Endothelial cell (in vitro differentiated cells): ENCODE measurements around the gene RUNX2. TPM values are rescaled to one million over a fixed set of nuclear protein-coding genes. Genes with fewer than 3 reads are reported as not detected.

Experiments used
- DNase-seq: peaks from one replicate; pipeline ENCODE4 v3.0.0; 2021; ENCODE audit warnings: low spot score
- H3K27ac Mint-ChIP-seq: one replicate; pipeline ENCODE4 v1.8.0; 2021; ENCODE audit warnings: mixed read lengths, inconsistent platforms; ENCODE audit not compliant: unreplicated experiment
- H3K27me3 Mint-ChIP-seq: one replicate; pipeline ENCODE4 v1.8.0; 2021; ENCODE audit warnings: mild to moderate bottlenecking, moderate library complexity, mixed read lengths, inconsistent platforms; ENCODE audit not compliant: unreplicated experiment
- H3K36me3 Mint-ChIP-seq: one replicate; pipeline ENCODE4 v1.8.0; 2021; ENCODE audit warnings: mild to moderate bottlenecking, low read depth, mixed read lengths, inconsistent platforms; ENCODE audit not compliant: unreplicated experiment
- H3K4me1 Mint-ChIP-seq: one replicate; pipeline ENCODE4 v1.8.0; 2021; ENCODE audit warnings: mild to moderate bottlenecking, mixed read lengths, inconsistent platforms; ENCODE audit not compliant: unreplicated experiment
- H3K4me3 Mint-ChIP-seq: one replicate; pipeline ENCODE4 v1.8.0; 2021; ENCODE audit warnings: mild to moderate bottlenecking, mixed read lengths, inconsistent platforms; ENCODE audit not compliant: unreplicated experiment
- H3K9me3 Mint-ChIP-seq: one replicate; pipeline ENCODE4 v1.8.0; 2021; ENCODE audit warnings: mixed read lengths, inconsistent platforms; ENCODE audit not compliant: unreplicated experiment
- total RNA-seq: library from RNA; stranded (reverse); fragmentation: NEBNext Ultra II Directional; extraction: Animal tissue kit (Norgen Biotek cat#: 25700); gene quantifications from one replicate; pipeline ENCODE4 v1.2.1, GENCODE V29; 2021; ENCODE audit not compliant: unreplicated experiment
- TF ChIP-seq, protein P1 (sequence below): fragments of 200-600 bp; sonication (generic); IDR thresholded peaks from one replicate; pipeline ENCODE4 v1.5.0; 2021; ENCODE audit warnings: antibody characterized with exemption; ENCODE audit not compliant: unreplicated experiment

RUNX2 gene
- total RNA-seq, 1 donor from 2014 or later: 1.8 TPM

DNA sequence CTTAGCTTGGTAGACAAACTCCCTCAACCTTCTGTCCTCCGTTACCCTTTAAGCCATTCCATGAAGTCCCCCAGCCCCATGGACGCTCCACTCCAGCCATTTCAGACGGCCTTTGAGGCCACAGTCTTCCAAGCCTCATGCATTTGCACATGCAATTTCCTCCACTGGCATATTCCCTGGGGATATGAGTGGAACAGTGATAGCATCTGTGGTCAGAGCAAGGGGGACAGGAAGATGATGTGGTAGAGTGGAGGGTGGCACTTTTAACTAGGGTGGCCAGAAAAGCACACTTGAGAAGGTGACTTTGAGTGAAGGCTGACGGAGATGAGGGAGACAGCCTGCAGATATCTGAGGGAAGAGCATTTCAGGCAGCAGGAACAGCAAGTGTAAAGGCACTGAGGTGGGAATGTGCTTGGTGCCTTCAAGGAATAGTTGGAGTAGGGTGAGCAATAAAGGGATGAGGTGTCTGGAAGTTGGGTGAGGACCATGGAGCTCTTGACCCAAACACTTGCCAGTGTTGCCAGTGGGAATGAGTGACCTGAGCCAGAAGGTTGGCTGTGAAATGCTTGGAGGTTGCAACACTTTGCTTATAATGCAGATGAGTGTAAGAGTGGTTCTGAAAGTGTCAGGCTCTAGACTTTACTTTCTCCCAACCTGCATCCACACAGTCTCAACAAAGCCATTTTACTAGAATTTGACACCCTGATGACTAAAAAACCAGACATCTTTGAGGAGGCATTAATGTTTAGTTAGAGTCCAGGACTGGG, 325.2 kb downstream of the RUNX2 start:
- H3K4me3 Mint-ChIP-seq: no peak overlapping the region

DNA sequence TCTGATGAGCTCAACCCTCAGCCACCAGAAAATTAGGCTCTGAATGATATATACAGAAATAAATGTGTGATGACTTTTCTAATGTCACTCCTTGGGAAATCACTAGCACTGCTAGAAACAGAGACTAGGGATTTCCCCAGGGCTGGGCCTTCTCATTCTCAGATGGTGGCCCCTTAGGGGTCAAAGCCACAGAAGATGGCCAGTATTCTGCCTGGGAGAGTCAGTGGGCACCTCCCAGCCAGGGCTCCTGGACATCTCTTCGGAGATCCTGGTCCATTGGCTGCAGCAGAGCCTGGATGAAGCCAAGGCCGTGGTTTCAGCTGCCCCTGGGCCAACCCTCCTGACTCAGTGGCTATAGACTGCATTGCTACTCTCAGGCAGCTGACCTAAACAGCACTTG, 326.5 kb downstream of the RUNX2 start:
- no peak overlapping the region for H3K4me3 Mint-ChIP-seq
- H3K27ac Mint-ChIP-seq: no peak overlapping the region
- no peaks in the 10 kb centered on the region for H3K9me3 Mint-ChIP-seq
- peaks cover 3% of the 10 kb centered on the region for H3K27me3 Mint-ChIP-seq
- no peak for DNase-seq
- TF ChIP-seq, protein P1, sequence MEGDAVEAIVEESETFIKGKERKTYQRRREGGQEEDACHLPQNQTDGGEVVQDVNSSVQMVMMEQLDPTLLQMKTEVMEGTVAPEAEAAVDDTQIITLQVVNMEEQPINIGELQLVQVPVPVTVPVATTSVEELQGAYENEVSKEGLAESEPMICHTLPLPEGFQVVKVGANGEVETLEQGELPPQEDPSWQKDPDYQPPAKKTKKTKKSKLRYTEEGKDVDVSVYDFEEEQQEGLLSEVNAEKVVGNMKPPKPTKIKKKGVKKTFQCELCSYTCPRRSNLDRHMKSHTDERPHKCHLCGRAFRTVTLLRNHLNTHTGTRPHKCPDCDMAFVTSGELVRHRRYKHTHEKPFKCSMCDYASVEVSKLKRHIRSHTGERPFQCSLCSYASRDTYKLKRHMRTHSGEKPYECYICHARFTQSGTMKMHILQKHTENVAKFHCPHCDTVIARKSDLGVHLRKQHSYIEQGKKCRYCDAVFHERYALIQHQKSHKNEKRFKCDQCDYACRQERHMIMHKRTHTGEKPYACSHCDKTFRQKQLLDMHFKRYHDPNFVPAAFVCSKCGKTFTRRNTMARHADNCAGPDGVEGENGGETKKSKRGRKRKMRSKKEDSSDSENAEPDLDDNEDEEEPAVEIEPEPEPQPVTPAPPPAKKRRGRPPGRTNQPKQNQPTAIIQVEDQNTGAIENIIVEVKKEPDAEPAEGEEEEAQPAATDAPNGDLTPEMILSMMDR: no peak
- H3K36me3 Mint-ChIP-seq: no peaks in the 10 kb centered on the region
- no peaks in the 10 kb centered on the region for H3K4me1 Mint-ChIP-seq

More for the DNA sequence above, 325.2 kb downstream of the RUNX2 start:
- Mint-ChIP-seq H3K36me3 (no peaks in the 10 kb centered on the region), H3K9me3 (no peaks in the 10 kb centered on the region), H3K27me3 (peaks cover 5% of the 10 kb centered on the region), H3K27ac (no peak overlapping the region), H3K4me1 (no peaks in the 10 kb centered on the region)
- TF ChIP-seq, protein P1: no peak
- no peak for DNase-seq

DNA sequence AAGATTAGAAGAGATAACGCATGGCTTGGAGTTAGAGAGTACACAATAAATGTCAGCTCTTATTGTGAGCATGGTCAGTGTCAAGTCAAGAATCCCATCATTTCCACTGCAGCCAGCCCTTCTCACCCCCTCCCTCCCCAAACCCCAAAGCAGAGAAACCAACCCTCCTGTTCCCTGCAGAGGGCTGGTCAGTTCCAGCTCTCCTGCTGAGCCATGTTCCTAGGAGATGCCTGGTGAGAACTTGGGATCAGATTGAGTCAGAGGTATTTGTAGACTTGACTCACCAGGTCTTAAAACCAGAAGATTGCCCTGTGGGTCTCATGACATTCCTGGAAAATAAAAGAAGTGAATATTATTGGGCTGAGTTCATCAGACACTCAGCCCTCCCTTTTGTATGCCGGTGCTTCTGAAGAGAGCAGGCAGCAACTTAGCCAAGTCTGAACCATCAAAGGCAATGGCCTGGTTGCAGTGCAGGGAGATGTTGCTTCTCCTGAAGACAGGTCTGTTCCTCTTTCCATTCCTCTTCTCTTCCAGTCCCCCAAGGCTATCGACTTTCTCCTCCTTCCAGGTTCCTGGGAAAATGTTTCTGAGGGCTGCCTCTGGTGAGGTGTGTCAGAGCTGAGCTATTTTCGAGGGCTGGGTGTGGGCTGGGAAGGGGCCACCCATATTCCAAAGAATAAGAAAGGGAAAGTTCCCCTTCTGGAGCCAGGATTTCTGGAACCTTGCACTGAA, 327.8 kb downstream of the RUNX2 start:
- Mint-ChIP-seq H3K27ac (no peak overlapping the region), H3K4me3 (no peak overlapping the region), H3K9me3 (no peaks in the 10 kb centered on the region), H3K27me3 (peaks cover 3% of the 10 kb centered on the region), H3K4me1 (no peaks in the 10 kb centered on the region), H3K36me3 (no peaks in the 10 kb centered on the region)
- TF ChIP-seq, protein P1: no peak
- DNase-seq: no peak

DNA sequence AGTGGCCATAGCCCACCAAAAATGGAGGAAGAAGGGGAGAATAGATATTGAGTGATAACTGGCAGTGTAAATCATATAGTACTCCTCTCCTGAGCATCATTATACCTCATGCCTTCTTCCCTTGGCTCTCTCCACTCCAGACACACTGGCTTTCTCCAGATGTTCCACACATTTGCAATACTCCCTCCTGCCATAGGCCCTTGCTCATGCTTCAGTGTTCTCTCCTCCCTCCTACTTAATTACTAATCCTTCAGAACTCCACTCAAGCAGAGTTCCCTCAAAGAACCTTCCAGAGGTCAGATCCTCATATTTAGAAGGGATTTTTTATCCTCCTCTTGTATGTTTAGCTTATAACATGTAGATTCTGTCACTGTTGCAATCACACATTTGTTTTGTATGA, 329.1 kb downstream of the RUNX2 start:
- TF ChIP-seq, protein P1: no peak
- H3K27me3 Mint-ChIP-seq: peaks cover 8% of the 10 kb centered on the region
- DNase-seq: no peak
- H3K9me3 Mint-ChIP-seq: no peaks in the 10 kb centered on the region
- H3K27ac Mint-ChIP-seq: no peak overlapping the region
- H3K4me1 Mint-ChIP-seq: no peaks in the 10 kb centered on the region
- no peak overlapping the region for H3K4me3 Mint-ChIP-seq
- no peaks in the 10 kb centered on the region for H3K36me3 Mint-ChIP-seq

DNA sequence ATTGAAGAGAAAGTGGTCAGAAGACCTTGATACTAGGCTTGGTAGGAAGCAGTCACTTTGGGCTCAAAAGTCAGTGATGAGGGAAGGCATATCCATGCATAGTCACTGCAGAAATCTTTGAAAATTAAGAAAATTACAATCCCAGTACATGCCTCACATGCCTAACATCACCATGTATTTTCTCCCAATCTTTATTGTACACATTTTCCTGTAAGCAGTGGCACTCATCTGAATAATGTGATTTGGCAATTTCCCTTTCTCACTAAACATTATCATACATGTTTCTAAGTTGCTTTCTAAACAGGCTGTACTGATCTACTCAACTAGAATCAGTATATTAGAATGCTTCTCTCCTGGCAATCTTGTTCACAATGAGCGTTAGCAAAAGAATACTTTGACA, 330.3 kb downstream of the RUNX2 start:
- no peaks in the 10 kb centered on the region for H3K4me1 Mint-ChIP-seq
- no peak for DNase-seq
- H3K4me3 Mint-ChIP-seq: no peak overlapping the region
- H3K36me3 Mint-ChIP-seq: no peaks in the 10 kb centered on the region
- H3K27me3 Mint-ChIP-seq: peaks cover 14% of the 10 kb centered on the region
- no peak overlapping the region for H3K27ac Mint-ChIP-seq
- no peaks in the 10 kb centered on the region for H3K9me3 Mint-ChIP-seq
- TF ChIP-seq, protein P1: no peak
